OCI-LY1 (cell line): ENCODE data around the gene TNRC6A.
"Not testable (repeated sequence)": the region's sequence is repeated elsewhere in the genome, so short reads cannot be mapped to it uniquely, and the experiment has no call there.

ENCODE experiments used
- H2AFZ ChIP-seq: fragments of 200-600 bp; sonication (generic), shearing (Covaris generic); 2 replicates; pipeline ENCODE4 v1.6.0; 2014; ENCODE audit warnings: antibody characterized with exemption, mild to moderate bottlenecking, low read length
- H3F3A ChIP-seq: fragments of 200-600 bp; sonication (generic), shearing (Covaris generic); 2 replicates; pipeline ENCODE4 v1.6.0; 2014; ENCODE audit warnings: mild to moderate bottlenecking, antibody characterized with exemption, low read length, moderate library complexity; ENCODE audit not compliant: insufficient read depth
- H3K27ac ChIP-seq: fragments of 200-600 bp; sonication (generic); 2 replicates; pipeline ENCODE4 v1.5.1; 2014; ENCODE audit warnings: low read length, mixed run types, mild to moderate bottlenecking, low read depth; ENCODE audit not compliant: poor library complexity, severe bottlenecking
- H3K27me3 ChIP-seq: fragments of 200-600 bp; sonication (generic); 2 replicates; pipeline ENCODE4 v1.6.0; 2014; ENCODE audit warnings: antibody characterized with exemption, mild to moderate bottlenecking, low read length, moderate library complexity; ENCODE audit not compliant: insufficient read depth
- H3K36me3 ChIP-seq: fragments of 200-600 bp; sonication (generic); 2 replicates; pipeline ENCODE4 v1.6.1; 2014; ENCODE audit warnings: mild to moderate bottlenecking, antibody characterized with exemption, low read length, moderate library complexity, mixed read lengths; ENCODE audit not compliant: insufficient read depth
- H3K4me1 ChIP-seq: fragments of 200-600 bp; sonication (generic); 2 replicates; pipeline ENCODE4 v1.5.1; 2014; ENCODE audit warnings: mild to moderate bottlenecking, low read length, moderate library complexity; ENCODE audit not compliant: insufficient read depth, severe bottlenecking
- H3K4me2 ChIP-seq: fragments of 200-600 bp; sonication (generic), shearing (Covaris generic); 2 replicates; pipeline ENCODE4 v1.6.1; 2014; ENCODE audit warnings: low read length
- H3K4me3 ChIP-seq: fragments of 200-600 bp; sonication (generic); 2 replicates; pipeline ENCODE4 v1.5.1; 2014; ENCODE audit warnings: low read length, low read depth, mild to moderate bottlenecking, mixed read lengths; ENCODE audit not compliant: poor library complexity, severe bottlenecking
- H3K79me2 ChIP-seq: fragments of 200-600 bp; shearing (Covaris generic); 2 replicates; pipeline ENCODE4 v1.6.1; 2016; ENCODE audit warnings: mixed run types, low read length, mixed read lengths; ENCODE audit not compliant: insufficient read depth
- H3K9ac ChIP-seq: fragments of 200-600 bp; sonication (generic), shearing (Covaris generic); 2 replicates; pipeline ENCODE4 v1.6.1; 2014; ENCODE audit warnings: mild to moderate bottlenecking, low read length, mixed read lengths
- H3K9me2 ChIP-seq: fragments of 200-600 bp; sonication (generic), shearing (Covaris generic); 2 replicates; pipeline ENCODE4 v1.6.1; 2014; ENCODE audit warnings: low read depth, mild to moderate bottlenecking, low read length, mixed read lengths
- H3K9me3 ChIP-seq: fragments of 200-600 bp; shearing (Covaris generic); 2 replicates; pipeline ENCODE4 v1.6.1; 2014; ENCODE audit warnings: low read length, mixed read lengths
- H4K20me1 ChIP-seq: fragments of 200-600 bp; sonication (generic), shearing (Covaris generic); 2 replicates; pipeline ENCODE4 v1.6.0; 2016; ENCODE audit warnings: mild to moderate bottlenecking, low read length; ENCODE audit not compliant: insufficient read depth
- EZH2 ChIP-seq: fragments of 200-600 bp; sonication (generic), shearing (Covaris generic); IDR thresholded peaks from 2 replicates; pipeline ENCODE4 v1.8.0; 2017; ENCODE audit warnings: borderline replicate concordance, mixed run types, mild to moderate bottlenecking, antibody characterized with exemption, low read length, moderate library complexity, mixed read lengths
- TF ChIP-seq, protein P1 (sequence below): fragments of 200-600 bp; sonication (generic), shearing (Covaris generic); IDR thresholded peaks from 2 replicates; pipeline ENCODE4 v1.5.1; 2017; ENCODE audit warnings: mild to moderate bottlenecking, antibody characterized with exemption, low read length, moderate library complexity, mixed read lengths

Gene TNRC6A

GRCh38 chr16:24737916-24738594 is 8.6 kb downstream of the TNRC6A start:
- H3K9me2 ChIP-seq: no peaks in the 10 kb centered on the region
- H3K36me3 ChIP-seq: peaks cover 63% of the 10 kb centered on the region
- H3K9me3 ChIP-seq: no peaks in the 10 kb centered on the region
- H3K4me2 ChIP-seq: no peak overlapping the region
- no peaks in the 10 kb centered on the region; the same call in 1 of the 2 replicates for H4K20me1 ChIP-seq
- no peak overlapping the region for H2AFZ ChIP-seq
- no peaks in the 10 kb centered on the region for H3F3A ChIP-seq
- no peak overlapping the region for H3K27ac ChIP-seq
- TF ChIP-seq, protein P1, sequence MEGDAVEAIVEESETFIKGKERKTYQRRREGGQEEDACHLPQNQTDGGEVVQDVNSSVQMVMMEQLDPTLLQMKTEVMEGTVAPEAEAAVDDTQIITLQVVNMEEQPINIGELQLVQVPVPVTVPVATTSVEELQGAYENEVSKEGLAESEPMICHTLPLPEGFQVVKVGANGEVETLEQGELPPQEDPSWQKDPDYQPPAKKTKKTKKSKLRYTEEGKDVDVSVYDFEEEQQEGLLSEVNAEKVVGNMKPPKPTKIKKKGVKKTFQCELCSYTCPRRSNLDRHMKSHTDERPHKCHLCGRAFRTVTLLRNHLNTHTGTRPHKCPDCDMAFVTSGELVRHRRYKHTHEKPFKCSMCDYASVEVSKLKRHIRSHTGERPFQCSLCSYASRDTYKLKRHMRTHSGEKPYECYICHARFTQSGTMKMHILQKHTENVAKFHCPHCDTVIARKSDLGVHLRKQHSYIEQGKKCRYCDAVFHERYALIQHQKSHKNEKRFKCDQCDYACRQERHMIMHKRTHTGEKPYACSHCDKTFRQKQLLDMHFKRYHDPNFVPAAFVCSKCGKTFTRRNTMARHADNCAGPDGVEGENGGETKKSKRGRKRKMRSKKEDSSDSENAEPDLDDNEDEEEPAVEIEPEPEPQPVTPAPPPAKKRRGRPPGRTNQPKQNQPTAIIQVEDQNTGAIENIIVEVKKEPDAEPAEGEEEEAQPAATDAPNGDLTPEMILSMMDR: no peak
- TF ChIP-seq EZH2: no peak
- peaks cover 24% of the 10 kb centered on the region for H3K4me1 ChIP-seq
- peaks cover 100% of the 10 kb centered on the region for H3K79me2 ChIP-seq
- no peak overlapping the region for H3K4me3 ChIP-seq
- no peak overlapping the region for H3K9ac ChIP-seq
- H3K27me3 ChIP-seq: no peaks in the 10 kb centered on the region

- Histone ChIP-seq H3K9me2 (no peaks in the 10 kb centered on the region), H3K79me2 (peaks cover 100% of the 10 kb centered on the region), H3K4me3 (no peak overlapping the region), H3K4me2 (no peak overlapping the region), H3K9me3 (no peaks in the 10 kb centered on the region), H3K36me3 (peaks cover 55% of the 10 kb centered on the region), H3K4me1 (peaks cover 24% of the 10 kb centered on the region), H4K20me1 (no peaks in the 10 kb centered on the region; the same call in 1 of the 2 replicates), H2AFZ (no peak overlapping the region), H3K27me3 (no peaks in the 10 kb centered on the region), H3K9ac (no peak overlapping the region), H3F3A (no peaks in the 10 kb centered on the region), H3K27ac (no peak overlapping the region)
- TF ChIP-seq EZH2: no peak
- TF ChIP-seq, protein P1: no peak
These were observed 9.4 kb downstream of the TNRC6A start for GRCh38 chr16:24738895-24739294.

GRCh38 chr16:24741862-24742261 is 12.4 kb downstream of the TNRC6A start:
- peaks cover 100% of the 10 kb centered on the region for H3K79me2 ChIP-seq
- no peak overlapping the region for H3K4me3 ChIP-seq
- no peak overlapping the region for H3K9ac ChIP-seq
- no peak overlapping the region for H3K27ac ChIP-seq
- H3F3A ChIP-seq: no peaks in the 10 kb centered on the region
- no peaks in the 10 kb centered on the region for H3K27me3 ChIP-seq
- no peak overlapping the region for H2AFZ ChIP-seq
- peaks cover 52% of the 10 kb centered on the region for H3K36me3 ChIP-seq
- H3K9me2 ChIP-seq: no peaks in the 10 kb centered on the region
- H4K20me1 ChIP-seq: no peaks in the 10 kb centered on the region; the same call in 1 of the 2 replicates
- no peak overlapping the region for H3K4me2 ChIP-seq
- no peak for TF ChIP-seq EZH2
- TF ChIP-seq, protein P1: no peak
- H3K4me1 ChIP-seq: peaks cover 19% of the 10 kb centered on the region
- H3K9me3 ChIP-seq: no peaks in the 10 kb centered on the region

DNA sequence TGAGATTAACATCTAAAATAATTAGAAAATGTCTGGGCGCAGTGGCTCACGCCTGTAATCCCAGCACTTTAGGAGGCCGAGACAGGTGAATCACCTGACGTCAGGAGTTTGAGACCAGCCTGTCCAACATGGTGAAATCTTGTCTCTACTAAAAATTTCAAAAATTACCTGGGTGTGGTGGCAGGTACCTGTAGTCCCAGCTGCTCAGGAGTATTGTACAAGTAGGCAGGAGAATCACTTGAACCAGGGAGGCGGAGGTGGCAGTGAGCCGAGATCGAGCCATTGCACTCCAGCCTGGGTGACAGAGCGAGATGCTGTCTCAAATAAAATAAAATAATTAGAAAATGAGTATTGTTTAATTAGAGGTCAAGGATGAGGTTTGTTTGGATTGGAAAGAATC is 13.2 kb downstream of the TNRC6A start:
- H3K9ac ChIP-seq, H3K27ac ChIP-seq, H3K9me2 ChIP-seq, H3K4me2 ChIP-seq, H3F3A ChIP-seq, H2AFZ ChIP-seq, H3K27me3 ChIP-seq, H3K9me3 ChIP-seq, H3K4me3 ChIP-seq, H4K20me1 ChIP-seq: not testable (repeated sequence)
- H3K36me3 ChIP-seq: peaks cover 56% of the 10 kb centered on the region
- peaks cover 100% of the 10 kb centered on the region for H3K79me2 ChIP-seq
- H3K4me1 ChIP-seq: peaks cover 12% of the 10 kb centered on the region
